Adipose tissue (tissue), 3 donors: ENCODE data around the gene TRIM41. TPM values are rescaled to one million over a fixed set of nuclear protein-coding genes. Genes with fewer than 3 reads are reported as not detected.
"Not testable (repeated sequence)": the region's sequence is repeated elsewhere in the genome, so short reads cannot be mapped to it uniquely, and the experiment has no call there.

Experiments used
- H3K27ac ChIP-seq: one replicate; pipeline ENCODE4 v1.5.1; 2013; ENCODE audit warnings: low read depth, low read length
- WGBS, 3 donors: extraction: QIAGEN DNeasy Blood & Tissue Kit; methylation state at CpG; one replicate each; pipeline ENCODE4 v1.1.7; 2013; 5-methylcytosine and 5-hydroxymethylcytosine counted together
- polyA plus RNA-seq, 3 donors: library from polyadenylated mRNA; stranded (reverse); fragments of 200-250 nt; gene quantifications; one replicate each; pipeline ENCODE4 v1.2.3, GENCODE V29; 2013
- donor health status: healthy with polysubstance abuse.
- donor health status: Bipolar disorder and iron deficiency.
- donor health status: healthy.

TRIM41 gene
- polyA plus RNA-seq, result 10 to 100 TPM; 13.8 to 20.9 (median 19.2) TPM

GRCh38 chr5:181223058-181223728 is at the start of gene TRIM41:
TSS of gene TRIM41 (plus strand) at chr5:181223281. CDS start at chr5:181224000, 719 bp downstream.
- WGBS, 3 donors, result 0 to 1% (median 1%) methylated on average over 59 of the region's 59 CpGs
- H3K27ac ChIP-seq, result peak within 1 kb of the TSS; percentile 81

GRCh38 chr5:181173420-181174342 is 49.4 kb upstream of the TRIM41 start:
- H3K27ac ChIP-seq, result no peak overlapping the region
- 5 to 9% (median 5%) methylated on average over 50 of the region's 50 CpGs for WGBS, 3 donors

- WGBS, 3 donors, result 47 to 67% (median 62%) methylated on average over 3 of the region's 3 CpGs
Observed at GRCh38 chr5:181176254-181176952, 46.7 kb upstream of the TRIM41 start.

GRCh38 chr5:181177559-181177958 is 45.5 kb upstream of the TRIM41 start:
- not testable (repeated sequence) for H3K27ac ChIP-seq
- WGBS, 3 donors, result 72 to 77% (median 75%) methylated on average over 14 of the region's 14 CpGs

More at GRCh38 chr5:181176254-181176952, 46.7 kb upstream of the TRIM41 start:
- H3K27ac ChIP-seq, result no peak overlapping the region

- H3K27ac ChIP-seq, result no peak overlapping the region
- WGBS, 3 donors, result 42 to 49% (median 45%) methylated on average over 25 of the region's 25 CpGs
Observed at GRCh38 chr5:181181650-181182565, 41.2 kb upstream of the TRIM41 start.

- WGBS, 3 donors, result 54 to 74% (median 61%) methylated on average over 12 of the region's 12 CpGs
- H3K27ac ChIP-seq, result no peak overlapping the region
Observed at GRCh38 chr5:181182651-181183050, 40.4 kb upstream of the TRIM41 start.

- H3K27ac ChIP-seq, result no peak overlapping the region
- 70 to 86% (median 79%) methylated on average over 15 to 16 of the region's 16 CpGs for WGBS, 3 donors
Observed at GRCh38 chr5:181184845-181185216, 38.2 kb upstream of the TRIM41 start.

- no peak overlapping the region for H3K27ac ChIP-seq
- 83 to 91% (median 89%) methylated on average over 13 of the region's 13 CpGs for WGBS, 3 donors
Observed at GRCh38 chr5:181185560-181185959, 37.5 kb upstream of the TRIM41 start.

GRCh38 chr5:181186022-181186421 is 37.1 kb upstream of the TRIM41 start:
- WGBS, 3 donors, result 77 to 87% (median 85%) methylated on average over 6 of the region's 6 CpGs
- H3K27ac ChIP-seq, result no peak overlapping the region

GRCh38 chr5:181186986-181187499 is 36.0 kb upstream of the TRIM41 start:
- WGBS, 3 donors, result 44 to 59% (median 50%) methylated on average over 8 of the region's 8 CpGs
- no peak overlapping the region for H3K27ac ChIP-seq

GRCh38 chr5:181187500-181188213 is 35.4 kb upstream of the TRIM41 start:
- 2 to 6% (median 3%) methylated on average over 37 of the region's 37 CpGs for WGBS, 3 donors

GRCh38 chr5:181188700-181189362 is 34.2 kb upstream of the TRIM41 start:
- 0 to 1% (median 0%) methylated on average over 35 of the region's 35 CpGs for WGBS, 3 donors
- no peak overlapping the region for H3K27ac ChIP-seq

More at GRCh38 chr5:181187500-181188213, 35.4 kb upstream of the TRIM41 start:
- no peak overlapping the region for H3K27ac ChIP-seq

GRCh38 chr5:181189363-181189961 is 33.6 kb upstream of the TRIM41 start:
- no peak overlapping the region for H3K27ac ChIP-seq
- 0% methylated on average over 41 of the region's 41 CpGs for WGBS, 3 donors

GRCh38 chr5:181189962-181190710 is 32.9 kb upstream of the TRIM41 start:
- 0% methylated on average over 46 to 52 of the region's 52 CpGs for WGBS, 3 donors

GRCh38 chr5:181190711-181191525 is 32.2 kb upstream of the TRIM41 start:
- H3K27ac ChIP-seq, result no peak overlapping the region
- WGBS, 3 donors, result 0% methylated on average over 66 of the region's 66 CpGs

More at GRCh38 chr5:181189962-181190710, 32.9 kb upstream of the TRIM41 start:
- H3K27ac ChIP-seq, result no peak overlapping the region
